Activated CD8-positive, alpha-beta T cell treated with anti-CD3 and anti-CD28 coated beads for 36 hours (primary cell): ENCODE results near the gene SMIM5. TPM values are rescaled to one million over a fixed set of nuclear protein-coding genes. Genes with fewer than 3 reads are reported as not detected.

Experiments used
- ATAC-seq: fragments of 200-7000 bp; cut with Tn5 transposase; one replicate; pipeline ENCODE4 v1.10.0; 2021; ENCODE audit warnings: mild to moderate bottlenecking, moderate library complexity
- CTCF ChIA-PET: fragments of 350-600 bp; sonication (Branson Sonifier 250); formaldehyde crosslinking; loops from one replicate; lab custom pipeline; 2021; ENCODE audit warnings: antibody characterized with exemption; lab: Charles Lee
- POLR2A ChIA-PET: fragments of 350-600 bp; sonication (Branson Sonifier 250); formaldehyde crosslinking; loops from one replicate; lab custom pipeline; 2021; ENCODE audit warnings: antibody characterized with exemption; lab: Charles Lee
- DNase-seq: peaks from one replicate; pipeline ENCODE4 v3.0.0-alpha.2; 2020
- H3K27ac Mint-ChIP-seq: one replicate; pipeline ENCODE4 v1.8.0; 2021; ENCODE audit warnings: mild to moderate bottlenecking, mixed read lengths
- H3K27me3 Mint-ChIP-seq: one replicate; pipeline ENCODE4 v1.8.0; 2021; ENCODE audit warnings: mixed read lengths
- H3K36me3 Mint-ChIP-seq: one replicate; pipeline ENCODE4 v1.8.0; 2021; ENCODE audit warnings: low read depth, mixed read lengths
- H3K4me1 Mint-ChIP-seq: one replicate; pipeline ENCODE4 v1.8.0; 2021; ENCODE audit warnings: low read depth, mixed read lengths
- H3K4me3 Mint-ChIP-seq: one replicate; pipeline ENCODE4 v1.8.0; 2021; ENCODE audit warnings: mild to moderate bottlenecking, moderate library complexity, mixed read lengths
- H3K9me3 Mint-ChIP-seq: one replicate; pipeline ENCODE4 v1.8.0; 2021; ENCODE audit warnings: mixed read lengths
- CTCF ChIP-seq: fragments of 200-600 bp; IDR thresholded peaks from one replicate; pipeline ENCODE4 v1.8.0; 2022; ENCODE audit warnings: antibody characterized with exemption, mild to moderate bottlenecking
- intact Hi-C: fragments of 100-400 bp; cut with micrococcal nuclease; formaldehyde crosslinking; loops from one replicate; pipeline ENCODE4 v1.10.0; 2022
- total RNA-seq, 2 experiments: library from RNA; stranded (reverse); gene quantifications; one replicate each; pipeline ENCODE4 v1.2.3, GENCODE V29; 2021

The SMIM5 gene
- total RNA-seq, 2 experiments from 2014 or later: 0.07 to 0.25 TPM

DNA sequence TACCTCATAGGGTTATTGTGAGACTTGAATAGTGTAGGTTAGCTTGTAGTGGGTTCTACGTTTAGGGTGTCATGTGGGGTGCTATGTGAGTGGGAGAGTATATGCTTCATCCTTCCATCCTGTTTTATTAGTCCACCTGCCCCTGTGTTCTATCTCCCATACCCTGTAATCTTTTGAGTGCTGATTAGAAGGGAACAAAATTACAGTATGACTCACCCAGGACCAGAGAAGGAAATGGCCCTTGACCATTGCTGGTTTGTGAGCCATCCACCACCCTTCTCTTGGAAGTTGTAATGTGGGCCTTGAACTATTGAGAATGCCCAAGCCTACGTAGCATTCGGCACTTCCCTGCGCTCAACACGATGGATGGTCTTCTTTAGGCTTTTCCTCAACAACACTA, 51.0 kb downstream of the SMIM5 start:
- ChIA-PET CTCF (interaction anchor here (1.2 to 25.7 kb wide), 8 partner anchors 9 to 69 kb away, joined by 4 to 347 read pairs (median 4); no protein-coding TSS in a partner anchor), POLR2A (interaction anchor here (1.2 to 1.5 kb wide), 2 partner anchors 17 to 22 kb away, joined by 3 read pairs; partner anchors contain the start of genes RECQL5 and SAP30BP)
- Mint-ChIP-seq H3K4me1 (peaks cover 51% of the 10 kb centered on the region), H3K4me3 (no peak overlapping the region), H3K27me3 (no peaks in the 10 kb centered on the region), H3K9me3 (no peaks in the 10 kb centered on the region), H3K27ac (peak overlapping the region; percentile 46), H3K36me3 (peaks cover 25% of the 10 kb centered on the region)
- intact Hi-C loops: no loop called here
- TF ChIP-seq CTCF: no peak
- no peak for ATAC-seq
- DNase-seq: no peak

- ChIA-PET POLR2A (no interaction called here), CTCF (interaction anchor here (1.6 to 25.7 kb wide), 3 partner anchors 19 to 63 kb away, joined by 4 to 347 read pairs (median 5); no protein-coding TSS in a partner anchor)
- H3K36me3 Mint-ChIP-seq: peaks cover 28% of the 10 kb centered on the region
- no peaks in the 10 kb centered on the region for H3K27me3 Mint-ChIP-seq
- ATAC-seq (no peak), DNase-seq (no peak)
- no peak overlapping the region for H3K4me3 Mint-ChIP-seq
- intact Hi-C loops: no loop called here
- H3K9me3 Mint-ChIP-seq: no peaks in the 10 kb centered on the region
- peaks cover 57% of the 10 kb centered on the region for H3K4me1 Mint-ChIP-seq
- no peak overlapping the region for H3K27ac Mint-ChIP-seq
- TF ChIP-seq CTCF: no peak
Measured at GRCh38 chr17:75684924-75685323, 51.7 kb downstream of the SMIM5 start.

DNA sequence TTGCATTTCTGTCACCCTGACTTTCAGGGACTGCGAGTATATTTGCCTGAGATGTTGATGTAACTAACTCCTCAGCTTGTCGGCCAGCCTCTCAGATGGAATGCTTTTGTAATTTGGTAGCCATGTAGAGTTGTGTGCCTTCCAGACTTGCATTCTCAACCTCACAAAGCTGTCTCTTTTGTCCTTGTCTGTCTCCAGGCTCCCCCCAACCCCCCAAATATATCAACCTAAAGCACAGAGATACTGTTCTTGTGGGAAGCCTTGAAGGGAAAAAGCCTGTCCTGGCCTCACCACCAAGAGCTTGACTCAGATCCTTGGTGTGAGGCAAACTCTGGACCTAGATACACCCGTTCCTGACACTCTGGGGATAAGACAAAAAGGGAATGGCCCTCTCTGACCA, 52.3 kb downstream of the SMIM5 start:
- no peaks in the 10 kb centered on the region for H3K9me3 Mint-ChIP-seq
- no peak overlapping the region for H3K4me3 Mint-ChIP-seq
- DNase-seq: no peak
- no peak for TF ChIP-seq CTCF
- intact Hi-C loops: no loop called here
- no peak for ATAC-seq
- CTCF ChIA-PET: interaction anchor here (1.6 to 25.7 kb wide), 3 partner anchors 10 to 62 kb away, joined by 5 to 347 read pairs (median 26); no protein-coding TSS in a partner anchor
- H3K27ac Mint-ChIP-seq: peak overlapping the region; percentile 35
- POLR2A ChIA-PET: no interaction called here
- H3K4me1 Mint-ChIP-seq: peaks cover 62% of the 10 kb centered on the region
- H3K36me3 Mint-ChIP-seq: peaks cover 30% of the 10 kb centered on the region
- H3K27me3 Mint-ChIP-seq: no peaks in the 10 kb centered on the region

- ATAC-seq (peak; percentile 26), DNase-seq (peak; percentile 56)
- TF ChIP-seq CTCF: no peak
- peaks cover 39% of the 10 kb centered on the region for H3K36me3 Mint-ChIP-seq
- POLR2A ChIA-PET: interaction anchor here (0.8 to 3.7 kb wide), 5 partner anchors 10 to 426 kb away, joined by 3 to 9 read pairs (median 3); partner anchors contain the start of genes MRPS7, RECQL5 and SAP30BP
- H3K9me3 Mint-ChIP-seq: no peaks in the 10 kb centered on the region
- intact Hi-C loops: no loop called here
- no peaks in the 10 kb centered on the region for H3K27me3 Mint-ChIP-seq
- peaks cover 74% of the 10 kb centered on the region for H3K4me1 Mint-ChIP-seq
- peak overlapping the region; percentile 86 for H3K27ac Mint-ChIP-seq
- no peak overlapping the region for H3K4me3 Mint-ChIP-seq
- CTCF ChIA-PET: interaction anchor here (1.1 to 25.7 kb wide), 5 partner anchors 9 to 59 kb away, joined by 3 to 347 read pairs (median 11); partner anchors contain the start of gene SMIM5
Measured at GRCh38 chr17:75688209-75688825, 55.1 kb downstream of the SMIM5 start.

DNA sequence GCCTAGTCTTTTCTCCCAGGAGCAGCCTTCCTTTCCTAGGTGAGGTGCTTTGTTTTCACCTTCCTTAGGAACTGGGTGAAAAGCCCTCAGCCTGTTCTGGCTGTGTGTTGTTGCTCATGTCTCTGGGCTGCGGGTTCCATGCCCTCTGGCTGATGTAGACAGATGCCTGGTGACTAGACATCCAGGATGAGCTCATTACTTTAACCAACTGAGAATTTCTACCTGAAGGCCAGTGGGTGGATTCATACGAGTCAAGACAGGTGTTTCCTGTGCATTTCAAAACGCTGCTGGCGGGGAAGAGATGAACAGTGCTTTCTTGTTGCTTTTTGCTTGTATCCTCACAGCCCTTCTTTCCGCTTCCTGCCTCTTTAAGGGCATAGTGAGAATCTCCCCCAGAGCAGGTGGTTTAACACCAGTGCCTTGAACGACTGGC, 56.2 kb downstream of the SMIM5 start:
- Mint-ChIP-seq H3K4me3 (peak overlapping the region; percentile 18), H3K9me3 (no peaks in the 10 kb centered on the region), H3K4me1 (peaks cover 63% of the 10 kb centered on the region), H3K27me3 (no peaks in the 10 kb centered on the region), H3K36me3 (peaks cover 42% of the 10 kb centered on the region), H3K27ac (peak overlapping the region; percentile 86)
- no peak for TF ChIP-seq CTCF
- peak; percentile 79 for ATAC-seq
- CTCF ChIA-PET: interaction anchor here (1.1 to 25.7 kb wide), 4 partner anchors 14 to 88 kb away, joined by 4 to 347 read pairs (median 18); no protein-coding TSS in a partner anchor
- POLR2A ChIA-PET: interaction anchor here (0.6 to 3.7 kb wide), 5 partner anchors 10 to 87 kb away, joined by 3 to 9 read pairs (median 4); partner anchors contain the start of genes RECQL5 and SAP30BP
- peak; percentile 80 for DNase-seq
- intact Hi-C loops: no loop called here
